ENCODE results near the gene KRTAP4-5. TPM values are rescaled to one million over a fixed set of nuclear protein-coding genes. Genes with fewer than 3 reads are reported as not detected.

Gene KRTAP4-5
- total RNA-seq, 1 donor from 2014 or later: not detected

GRCh38 chr17:41178843-41179616 lies 29.4 kb upstream of the KRTAP4-5 start:
- H3K27me3 Mint-ChIP-seq (ENCODE audit: insufficient read depth, low read depth): no peaks in the 10 kb centered on the region
- H2AFZ ChIP-seq (replicated peaks): no peak overlapping the region
- H4K20me1 ChIP-seq (ENCODE audit: low read depth): no peaks in the 10 kb centered on the region

GRCh38 chr17:41178341-41178740 lies 28.7 kb upstream of the KRTAP4-5 start:
- Histone ChIP-seq H3K9me3 (ENCODE audit: low read depth) (no peaks in the 10 kb centered on the region), H3K4me3 (no peak overlapping the region), H3K36me3 (no peaks in the 10 kb centered on the region), H3K27ac (no peak overlapping the region), H3K4me2 (no peak overlapping the region), H2AFZ (replicated peaks) (peak overlapping the region; percentile 54), H3K27me3 (no peaks in the 10 kb centered on the region), H4K20me1 (ENCODE audit: low read depth) (no peaks in the 10 kb centered on the region), H3K9ac (no peak overlapping the region), H3K79me2 (ENCODE audit: low read depth) (no peaks in the 10 kb centered on the region), H3F3A (ENCODE audit: low read depth) (no peaks in the 10 kb centered on the region), H3K4me1 (no peaks in the 10 kb centered on the region)
- Mint-ChIP-seq H3K36me3 (no peaks in the 10 kb centered on the region), H3K27me3 (ENCODE audit: insufficient read depth, low read depth) (no peaks in the 10 kb centered on the region), H3K4me1 (no peaks in the 10 kb centered on the region), H3K27ac (no peak overlapping the region), H3K4me3 (no peak overlapping the region), H3K9me3 (no peaks in the 10 kb centered on the region)
- TF ChIP-seq EZH2phosphoT487 (IDR thresholded peaks at IDR 0.05) (no peak), EZH2 (IDR thresholded peaks at IDR 0.05) (no peak), CTCF (IDR thresholded peaks at IDR 0.05) (no peak)
- DNase-seq (ENCODE audit: low spot score): no peak

More at GRCh38 chr17:41178843-41179616, 29.4 kb upstream of the KRTAP4-5 start:
- Mint-ChIP-seq H3K9me3 (no peaks in the 10 kb centered on the region), H3K4me3 (no peak overlapping the region), H3K27ac (no peak overlapping the region), H3K36me3 (no peaks in the 10 kb centered on the region), H3K4me1 (no peaks in the 10 kb centered on the region)
- Histone ChIP-seq H3K4me3 (no peak overlapping the region), H3F3A (ENCODE audit: low read depth) (no peaks in the 10 kb centered on the region), H3K4me1 (no peaks in the 10 kb centered on the region), H3K4me2 (no peak overlapping the region), H3K79me2 (ENCODE audit: low read depth) (no peaks in the 10 kb centered on the region), H3K36me3 (no peaks in the 10 kb centered on the region), H3K9me3 (ENCODE audit: low read depth) (no peaks in the 10 kb centered on the region), H3K9ac (no peak overlapping the region), H3K27ac (no peak overlapping the region), H3K27me3 (no peaks in the 10 kb centered on the region)
- no peak for DNase-seq (ENCODE audit: low spot score)
- TF ChIP-seq EZH2phosphoT487 (IDR thresholded peaks at IDR 0.05): no peak
- TF ChIP-seq EZH2 (IDR thresholded peaks at IDR 0.05): no peak
- no peak for TF ChIP-seq CTCF (IDR thresholded peaks at IDR 0.05)

GRCh38 chr17:41177727-41178271 lies 28.2 kb upstream of the KRTAP4-5 start, which contains the start of gene KRTAP4-2:
KRTAP4-2 (minus strand) TSS chr17:41178221; CDS start chr17:41178164, 57 bp downstream.
- no peak for DNase-seq (ENCODE audit: low spot score)
- H3K9ac ChIP-seq: no peak within 1 kb of the TSS
- H3K4me3 ChIP-seq: no peak within 1 kb of the TSS
- H3K4me2 ChIP-seq: no peak within 1 kb of the TSS
- H3K4me1 ChIP-seq: no peaks in the 10 kb centered on the region
- TF ChIP-seq CTCF (IDR thresholded peaks at IDR 0.05) (no peak), EZH2phosphoT487 (IDR thresholded peaks at IDR 0.05) (no peak)
- H3K27ac ChIP-seq: no peak within 1 kb of the TSS
- H4K20me1 ChIP-seq (ENCODE audit: low read depth): no peaks in the 10 kb centered on the region
- H3K36me3 ChIP-seq: no peaks in the 10 kb centered on the region
- no peaks in the 10 kb centered on the region for H3K79me2 ChIP-seq (ENCODE audit: low read depth)
- no peaks in the 10 kb centered on the region for H3K27me3 ChIP-seq
- Mint-ChIP-seq H3K4me3 (no peak within 1 kb of the TSS), H3K36me3 (no peaks in the 10 kb centered on the region), H3K27me3 (ENCODE audit: insufficient read depth, low read depth) (no peaks in the 10 kb centered on the region), H3K4me1 (no peaks in the 10 kb centered on the region), H3K9me3 (no peaks in the 10 kb centered on the region), H3K27ac (no peak within 1 kb of the TSS)
- no peaks in the 10 kb centered on the region for H3F3A ChIP-seq (ENCODE audit: low read depth)
- H2AFZ ChIP-seq (replicated peaks): peak within 1 kb of the TSS; percentile 54
- no peaks in the 10 kb centered on the region for H3K9me3 ChIP-seq (ENCODE audit: low read depth)
